Adrenal gland (tissue), 12 donors: ENCODE measurements around the gene DOK4. TPM values are rescaled to one million over a fixed set of nuclear protein-coding genes. Genes with fewer than 3 reads are reported as not detected.

Source experiments
- DNase-seq, 7 donors: peaks; one replicate each; pipeline ENCODE4 v3.0.0-alpha.2; 2019 to 2020
- H3K27ac ChIP-seq, 5 donors: fragments of 200-600 bp; sonication (generic) in 4 of 5; 1 replicate in 3 of 5; 2 replicates in 2 of 5; pipeline versions ENCODE4 v1.5.1 to v1.8.0; 2016 to 2020; ENCODE audit warnings: mild to moderate bottlenecking in 1 of 5
- H3K27me3 ChIP-seq: fragments of 200-600 bp; 2 replicates; pipeline ENCODE4 v1.8.0; 2021
- H3K36me3 ChIP-seq, 2 donors: fragments of 200-600 bp; replicated peaks in 1 of 2; 1 replicate in 1 of 2; 2 replicates in 1 of 2; pipeline versions ENCODE4 v1.5.1 to v1.8.0; 2018 to 2022
- H3K4me1 ChIP-seq, 2 donors: fragments of 200-600 bp; replicated peaks in 1 of 2; 1 replicate in 1 of 2; 2 replicates in 1 of 2; pipeline versions ENCODE4 v1.5.1 to v1.8.0; 2018 to 2021
- H3K4me3 ChIP-seq, 4 donors: fragments of 200-600 bp; sonication (generic) in 3 of 4; one replicate each; pipeline ENCODE4 v1.5.1; 2016 to 2018
- H3K9me3 ChIP-seq, 3 donors: fragments of 200-600 bp; sonication (generic) in 1 of 3; replicated peaks in 1 of 3; 1 replicate in 2 of 3; 2 replicates in 1 of 3; pipeline versions ENCODE4 v1.5.1 to v1.8.0; 2016 to 2021
- POLR2A ChIP-seq, 2 donors: fragments of 450-650 bp; IDR thresholded peaks; one replicate each; pipeline ENCODE4 v1.6.1; 2017; ENCODE audit warnings: antibody characterized with exemption in 2 of 2, mild to moderate bottlenecking in 2 of 2, moderate library complexity in 1 of 2
- WGBS, 4 donors: extraction: QIAGEN DNeasy Blood & Tissue Kit in 2 of 4; methylation state at CpG; one replicate each; pipeline versions ENCODE4 v1.1.5 to v1.1.7; 2013 to 2017; 5-methylcytosine and 5-hydroxymethylcytosine counted together
- intact Hi-C, 2 donors: fragments of 100-400 bp; cut with DNase I; formaldehyde crosslinking; loops; one replicate each; pipeline versions ENCODE4 v1.14.1 to v1.15.0; 2022 to 2023
- polyA plus RNA-seq, 3 donors: library from polyadenylated mRNA; stranded (reverse); fragments of 200-250 nt in 2 of 3; fragments of 350-450 nt in 1 of 3; fragmentation: Illumina TruSeq in 1 of 3; extraction: RNeasy Lipid Tissue Mini Kit (QIAGEN cat#74804) in 1 of 3; gene quantifications; one replicate each; pipeline ENCODE4 v1.2.3, GENCODE V29; 2013 to 2014
- total RNA-seq, 9 donors: library from RNA; depleted of rRNA in 4 of 9; stranded (reverse); fragments of >200 nt in 4 of 9; fragments of 120-200 nt in 1 of 9; fragmentation: NEBNext Ultra II Directional in 1 of 9; extraction: Animal tissue kit (Norgen Biotek cat#: 25700) in 1 of 9; gene quantifications; one replicate each; pipeline versions ENCODE4 v1.1.0 to v1.2.4, GENCODE V29; 2013 to 2023
- TF ChIP-seq, protein P1 (sequence below), 6 experiments: fragments of 450-650 bp in 4 of 6; fragments of 200-600 bp in 2 of 6; sonication (generic) in 1 of 6; IDR thresholded peaks; 1 replicate in 5 of 6; 2 replicates in 1 of 6; pipeline versions ENCODE4 v1.5.1 to v1.8.0; 2016 to 2021; ENCODE audit warnings: antibody characterized with exemption in 6 of 6, mild to moderate bottlenecking in 2 of 6, moderate library complexity in 1 of 6
- donor health status: healthy with polysubstance abuse.
- donor health status: Bipolar disorder and iron deficiency.
- donor health status: DM: yes; HTN: yes; CAD: no.
- donor health status: DM: no; HTN: no; CAD: no.
- donor health status: DM: no; HTN: no; CAD: no.
- donor health status: DM: yes; HTN: yes; CAD: no.

The DOK4 gene
- total and polyA plus RNA-seq, 12 donors = 4.3 to 36.1 (median 18.7) TPM

DNA sequence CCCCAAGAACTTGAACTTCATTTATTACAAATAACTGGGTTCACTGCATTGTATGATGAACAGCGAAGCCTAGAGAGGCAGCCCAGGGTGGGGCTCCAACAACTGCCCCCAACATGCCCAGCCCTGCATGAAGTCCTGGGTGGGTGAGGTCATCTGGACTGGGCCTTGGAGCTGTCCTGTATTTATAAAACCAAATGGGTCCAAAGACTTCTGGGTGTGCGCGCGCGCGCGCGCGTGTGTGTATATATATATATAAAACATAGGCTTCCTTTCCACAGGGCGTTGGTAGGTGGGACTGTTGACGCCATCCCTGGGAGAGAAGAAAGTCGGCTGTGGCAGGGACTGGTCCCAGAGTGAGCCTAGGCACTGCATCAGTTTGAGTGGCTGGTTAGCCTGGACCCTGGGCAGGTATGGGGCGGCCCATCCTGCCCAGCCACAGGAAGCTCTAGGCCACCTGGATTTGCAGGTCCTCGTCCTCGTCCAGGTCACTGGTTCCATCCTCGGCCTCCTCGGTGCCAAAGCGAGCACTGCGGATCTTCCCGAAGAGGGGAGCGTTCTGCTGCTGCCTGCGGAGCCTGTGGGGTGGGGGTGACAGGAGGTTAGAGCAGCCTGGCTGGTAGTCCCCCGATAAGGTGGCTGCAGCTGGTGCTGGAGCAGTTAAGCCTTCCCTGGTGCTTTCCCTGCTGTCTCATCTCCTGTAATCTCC is 26.2 kb upstream of the DOK4 start:
- Histone ChIP-seq H3K4me3 (no peak overlapping the region), H3K27me3 (no peaks in the 10 kb centered on the region), H3K4me1 (no peaks in the 10 kb centered on the region), H3K9me3 (no peaks in the 10 kb centered on the region), H3K36me3 (peaks cover 0 to 3% of the 10 kb centered on the region in 2 donors), H3K27ac (no peak overlapping the region)
- DNase-seq = no peak
- no peak for TF ChIP-seq POLR2A (IDR thresholded peaks at IDR 0.05)
- TF ChIP-seq, protein P1, sequence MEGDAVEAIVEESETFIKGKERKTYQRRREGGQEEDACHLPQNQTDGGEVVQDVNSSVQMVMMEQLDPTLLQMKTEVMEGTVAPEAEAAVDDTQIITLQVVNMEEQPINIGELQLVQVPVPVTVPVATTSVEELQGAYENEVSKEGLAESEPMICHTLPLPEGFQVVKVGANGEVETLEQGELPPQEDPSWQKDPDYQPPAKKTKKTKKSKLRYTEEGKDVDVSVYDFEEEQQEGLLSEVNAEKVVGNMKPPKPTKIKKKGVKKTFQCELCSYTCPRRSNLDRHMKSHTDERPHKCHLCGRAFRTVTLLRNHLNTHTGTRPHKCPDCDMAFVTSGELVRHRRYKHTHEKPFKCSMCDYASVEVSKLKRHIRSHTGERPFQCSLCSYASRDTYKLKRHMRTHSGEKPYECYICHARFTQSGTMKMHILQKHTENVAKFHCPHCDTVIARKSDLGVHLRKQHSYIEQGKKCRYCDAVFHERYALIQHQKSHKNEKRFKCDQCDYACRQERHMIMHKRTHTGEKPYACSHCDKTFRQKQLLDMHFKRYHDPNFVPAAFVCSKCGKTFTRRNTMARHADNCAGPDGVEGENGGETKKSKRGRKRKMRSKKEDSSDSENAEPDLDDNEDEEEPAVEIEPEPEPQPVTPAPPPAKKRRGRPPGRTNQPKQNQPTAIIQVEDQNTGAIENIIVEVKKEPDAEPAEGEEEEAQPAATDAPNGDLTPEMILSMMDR (IDR thresholded peaks at IDR 0.05) = no peak
- intact Hi-C loops = loop anchor here in 1 of 2 donors (10.0 kb wide), 1 partner anchor 208 kb away; no protein-coding TSS in a partner anchor
- WGBS, 4 donors = 92 to 96% (median 94%) methylated on average over 15 to 23 of the region's 23 CpGs

DNA sequence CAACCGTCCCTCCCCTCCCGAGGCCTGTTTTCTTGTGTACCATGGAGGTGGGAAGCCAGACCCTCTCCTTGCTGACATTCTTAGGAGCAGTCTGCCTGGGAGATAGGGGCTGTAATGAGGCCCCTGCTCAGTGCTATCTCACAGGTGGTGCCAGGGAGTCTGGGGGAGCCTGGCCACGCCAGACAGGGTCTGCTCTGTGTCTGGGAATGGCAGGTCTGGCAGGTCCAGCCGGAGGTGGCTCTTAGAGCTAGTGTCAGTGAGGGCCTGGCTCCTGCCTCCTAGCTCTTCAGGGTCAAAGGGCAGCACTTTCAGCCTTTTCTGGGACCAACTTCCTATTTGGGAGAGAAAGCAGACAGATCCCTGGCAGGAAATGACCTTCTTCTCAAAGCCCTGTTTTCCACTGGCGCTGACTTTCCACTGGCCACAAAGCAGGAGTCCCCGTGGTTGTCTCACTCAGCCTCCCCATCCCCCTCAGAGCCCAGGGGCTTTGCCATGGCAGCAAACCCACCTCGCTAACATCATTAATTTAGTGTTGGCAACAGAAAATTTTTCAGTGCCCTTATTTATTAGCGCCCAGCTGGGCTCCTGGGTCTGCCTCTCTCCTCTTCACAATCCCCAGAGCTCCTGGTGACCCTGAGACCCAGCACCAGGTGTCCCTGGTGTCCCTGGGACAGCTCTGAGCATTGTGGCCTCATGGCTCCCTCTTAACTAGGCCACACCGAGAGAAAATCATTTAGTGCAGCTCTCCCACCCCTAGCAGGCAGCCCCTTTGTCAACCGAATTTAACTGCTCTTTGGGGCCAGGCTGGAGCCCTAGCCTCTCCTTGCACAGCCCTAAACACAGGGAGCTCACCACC is 24.0 kb upstream of the DOK4 start:
- no peaks in the 10 kb centered on the region for H3K27me3 ChIP-seq
- intact Hi-C loops = loop anchor here in 1 of 2 donors (10.0 kb wide), 1 partner anchor 205 kb away; no protein-coding TSS in a partner anchor
- WGBS, 4 donors = 62 to 71% (median 66%) methylated on average over 8 to 10 of the region's 10 CpGs
- no peak overlapping the region for H3K4me3 ChIP-seq
- DNase-seq = no peak
- H3K9me3 ChIP-seq = no peaks in the 10 kb centered on the region
- TF ChIP-seq POLR2A (IDR thresholded peaks at IDR 0.05) = no peak
- TF ChIP-seq, protein P1 (IDR thresholded peaks at IDR 0.05) = no peak
- H3K36me3 ChIP-seq = no peaks in the 10 kb centered on the region
- no peaks in the 10 kb centered on the region for H3K4me1 ChIP-seq
- H3K27ac ChIP-seq = no peak overlapping the region

DNA sequence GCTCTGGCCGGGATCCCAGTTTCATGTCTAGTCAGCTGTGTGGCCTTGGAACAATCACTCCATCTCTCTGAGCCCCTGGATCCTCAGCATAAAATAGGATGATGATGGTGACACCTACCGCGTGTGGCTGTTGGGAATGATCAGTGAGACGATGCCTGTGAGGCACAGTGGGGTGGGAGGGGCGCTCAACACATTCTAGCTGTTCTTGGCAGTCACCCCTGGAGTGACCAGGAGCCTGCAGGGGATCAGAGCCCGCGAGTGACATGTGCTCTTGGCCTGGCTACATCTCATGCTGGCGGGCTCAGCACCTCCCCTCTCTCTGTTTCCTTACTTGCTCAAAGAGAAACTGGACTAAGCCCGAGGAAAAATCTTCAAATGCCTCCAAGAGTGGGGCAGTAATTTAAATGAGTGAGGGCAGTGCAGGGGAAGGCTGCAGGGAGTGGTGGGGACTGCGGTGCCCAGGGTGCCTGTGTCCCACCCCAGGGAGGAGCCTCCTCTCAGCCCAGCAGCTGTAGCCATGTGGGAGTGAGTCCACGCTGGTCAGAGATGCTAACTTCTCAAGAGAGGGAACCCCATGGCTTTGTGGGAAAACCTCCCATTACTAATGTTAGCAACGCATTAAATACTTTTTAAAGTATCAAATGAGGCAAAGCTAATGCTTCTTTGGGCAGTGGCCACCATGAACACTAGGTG is 23.1 kb upstream of the DOK4 start:
- H3K27me3 ChIP-seq = no peaks in the 10 kb centered on the region
- H3K4me3 ChIP-seq = no peak overlapping the region
- no peaks in the 10 kb centered on the region for H3K4me1 ChIP-seq
- H3K9me3 ChIP-seq = no peaks in the 10 kb centered on the region
- TF ChIP-seq, protein P1 (IDR thresholded peaks at IDR 0.05) = no peak
- TF ChIP-seq POLR2A (IDR thresholded peaks at IDR 0.05) = no peak
- intact Hi-C loops = no loop called here
- DNase-seq = no peak
- 70 to 84% (median 73%) methylated on average over 12 of the region's 12 CpGs for WGBS, 4 donors
- H3K36me3 ChIP-seq = no peaks in the 10 kb centered on the region
- no peak overlapping the region for H3K27ac ChIP-seq

DNA sequence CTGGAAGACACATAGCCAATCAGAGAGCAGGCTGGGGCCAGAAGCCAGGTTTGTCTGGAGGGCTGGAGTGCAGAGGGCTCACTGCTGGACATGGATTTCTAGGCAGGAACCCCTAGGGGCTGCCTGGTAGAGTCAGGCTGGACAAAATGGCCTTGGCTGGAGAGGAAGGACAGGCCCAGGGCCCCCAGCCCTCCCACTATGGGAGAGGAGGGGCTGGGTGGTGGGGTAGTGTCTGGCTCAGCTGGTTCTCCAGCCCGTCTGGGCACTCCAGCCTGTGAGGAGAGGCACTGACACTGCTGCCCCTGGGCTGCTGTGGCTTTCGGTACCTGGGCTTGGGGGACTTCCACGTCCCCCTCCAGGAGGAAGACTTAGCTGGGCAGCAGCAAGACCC is 21.7 kb upstream of the DOK4 start:
- Histone ChIP-seq H3K9me3 (no peaks in the 10 kb centered on the region), H3K27me3 (no peaks in the 10 kb centered on the region), H3K4me3 (no peak overlapping the region), H3K27ac (no peak overlapping the region), H3K36me3 (no peaks in the 10 kb centered on the region), H3K4me1 (no peaks in the 10 kb centered on the region)
- 71 to 100% (median 89%) methylated on average over 1 to 3 of the region's 3 CpGs for WGBS, 4 donors
- DNase-seq = no peak
- intact Hi-C loops = no loop called here
- TF ChIP-seq, protein P1 (IDR thresholded peaks at IDR 0.05) = no peak
- TF ChIP-seq POLR2A (IDR thresholded peaks at IDR 0.05) = no peak
